ENCODE results near the gene NUDT22.

The NUDT22 gene

DNA sequence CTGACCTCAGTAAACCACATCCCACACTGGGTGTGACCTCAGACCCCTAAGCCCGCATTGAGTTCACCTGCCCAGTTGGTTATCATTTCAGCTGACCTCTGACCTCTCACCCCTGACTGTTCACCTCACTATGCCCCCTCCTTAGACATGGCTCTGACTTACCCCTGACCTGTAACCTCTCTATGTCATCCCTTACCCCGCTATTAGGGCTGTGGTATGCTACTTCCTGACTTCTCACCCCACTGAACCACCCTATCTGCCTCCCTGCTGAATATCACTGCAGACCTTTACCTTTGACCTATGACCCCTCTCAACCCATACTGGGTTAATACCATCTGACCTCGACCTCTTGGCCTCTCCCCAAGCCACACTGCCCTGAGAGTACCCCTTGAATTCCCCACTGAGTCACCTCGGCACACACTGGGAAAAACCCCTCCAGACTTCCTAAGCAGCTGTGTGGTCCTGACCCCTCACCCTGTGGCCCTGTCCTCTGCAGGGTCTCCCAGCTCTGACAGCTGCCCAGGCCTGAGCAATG is 33.5 kb downstream of the NUDT22 start:
- DNase-seq, result no peak

DNA sequence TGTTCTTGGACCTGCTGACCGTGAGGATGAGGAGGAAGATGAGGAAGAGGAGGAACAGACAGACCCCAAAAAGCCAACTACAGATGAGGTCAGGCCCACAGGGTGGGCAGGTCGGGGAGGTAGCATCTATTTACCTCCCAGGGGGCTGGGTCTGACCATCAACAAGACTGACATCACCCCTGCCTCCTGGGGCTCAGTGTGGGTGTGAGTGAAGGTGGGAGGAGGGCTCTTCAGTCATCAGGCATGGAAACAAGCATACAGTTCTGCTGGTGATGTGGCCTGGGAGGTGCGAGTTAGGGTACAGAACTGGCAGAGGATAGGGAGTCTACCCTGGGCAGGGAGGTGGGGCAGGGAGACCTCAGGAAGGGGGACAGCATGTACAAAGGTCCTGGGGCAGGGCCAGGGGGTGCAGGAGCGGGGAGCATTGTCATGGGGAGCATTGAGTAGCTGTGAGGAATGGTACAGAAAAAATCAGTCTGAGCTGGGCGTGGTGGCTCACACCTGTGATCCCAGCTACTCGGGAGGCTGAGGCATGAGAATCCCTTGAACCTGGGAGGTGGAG is 34.2 kb downstream of the NUDT22 start:
- DNase-seq, result no peak

DNA sequence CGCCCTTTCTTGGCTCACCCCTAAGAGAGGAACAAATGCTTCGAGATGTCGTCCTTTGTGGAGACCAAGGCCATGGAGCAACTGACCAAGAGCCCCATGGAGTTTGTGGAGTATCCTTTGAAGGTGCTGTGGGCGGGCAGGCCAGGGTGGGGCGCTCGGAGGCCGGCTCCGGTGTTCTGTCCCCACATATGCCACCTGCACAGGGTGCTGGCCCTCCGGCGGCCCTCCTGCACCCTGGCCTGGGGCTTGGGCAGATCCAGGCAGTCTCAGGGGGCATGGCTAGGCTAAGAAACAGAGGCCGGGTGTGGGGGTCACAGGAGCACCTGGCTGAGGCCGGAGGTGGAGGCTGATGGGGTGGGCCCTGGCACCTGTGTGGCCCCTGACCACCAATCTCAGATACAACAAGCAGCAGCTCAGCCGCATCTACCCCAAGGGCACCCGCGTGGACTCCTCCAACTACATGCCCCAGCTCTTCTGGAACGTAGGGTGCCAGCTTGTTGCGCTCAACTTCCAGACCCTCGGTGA is 35.5 kb downstream of the NUDT22 start:
- no peak for DNase-seq

DNA sequence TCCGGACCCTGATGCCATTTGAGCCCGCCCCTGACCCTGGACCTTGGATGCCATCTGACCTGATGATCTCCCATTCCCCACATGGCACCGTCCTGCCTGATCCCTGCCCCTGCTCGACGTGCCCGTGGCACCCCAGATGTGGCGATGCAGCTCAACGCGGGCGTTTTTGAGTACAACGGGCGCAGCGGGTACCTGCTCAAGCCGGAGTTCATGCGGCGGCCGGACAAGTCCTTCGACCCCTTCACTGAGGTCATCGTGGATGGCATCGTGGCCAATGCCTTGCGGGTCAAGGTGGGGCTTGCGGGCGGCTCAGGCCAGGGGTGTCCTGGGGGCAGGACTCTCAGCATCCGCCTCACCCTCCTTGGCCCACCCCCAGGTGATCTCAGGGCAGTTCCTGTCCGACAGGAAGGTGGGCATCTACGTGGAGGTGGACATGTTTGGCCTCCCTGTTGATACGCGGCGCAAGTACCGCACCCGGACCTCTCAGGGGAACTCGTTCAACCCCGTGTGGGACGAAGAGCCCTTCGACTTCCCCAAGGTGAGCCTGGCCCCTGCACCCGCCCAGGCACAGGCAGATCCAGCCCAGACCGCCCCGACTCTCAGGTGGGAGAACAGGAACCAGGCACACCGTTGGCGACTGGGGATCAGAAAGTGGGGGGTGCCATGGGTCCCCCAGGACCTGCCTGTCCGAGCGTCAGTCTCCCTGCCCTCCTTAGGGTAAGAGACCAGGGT is 36.4 kb downstream of the NUDT22 start:
- DNase-seq, result no peak

DNA sequence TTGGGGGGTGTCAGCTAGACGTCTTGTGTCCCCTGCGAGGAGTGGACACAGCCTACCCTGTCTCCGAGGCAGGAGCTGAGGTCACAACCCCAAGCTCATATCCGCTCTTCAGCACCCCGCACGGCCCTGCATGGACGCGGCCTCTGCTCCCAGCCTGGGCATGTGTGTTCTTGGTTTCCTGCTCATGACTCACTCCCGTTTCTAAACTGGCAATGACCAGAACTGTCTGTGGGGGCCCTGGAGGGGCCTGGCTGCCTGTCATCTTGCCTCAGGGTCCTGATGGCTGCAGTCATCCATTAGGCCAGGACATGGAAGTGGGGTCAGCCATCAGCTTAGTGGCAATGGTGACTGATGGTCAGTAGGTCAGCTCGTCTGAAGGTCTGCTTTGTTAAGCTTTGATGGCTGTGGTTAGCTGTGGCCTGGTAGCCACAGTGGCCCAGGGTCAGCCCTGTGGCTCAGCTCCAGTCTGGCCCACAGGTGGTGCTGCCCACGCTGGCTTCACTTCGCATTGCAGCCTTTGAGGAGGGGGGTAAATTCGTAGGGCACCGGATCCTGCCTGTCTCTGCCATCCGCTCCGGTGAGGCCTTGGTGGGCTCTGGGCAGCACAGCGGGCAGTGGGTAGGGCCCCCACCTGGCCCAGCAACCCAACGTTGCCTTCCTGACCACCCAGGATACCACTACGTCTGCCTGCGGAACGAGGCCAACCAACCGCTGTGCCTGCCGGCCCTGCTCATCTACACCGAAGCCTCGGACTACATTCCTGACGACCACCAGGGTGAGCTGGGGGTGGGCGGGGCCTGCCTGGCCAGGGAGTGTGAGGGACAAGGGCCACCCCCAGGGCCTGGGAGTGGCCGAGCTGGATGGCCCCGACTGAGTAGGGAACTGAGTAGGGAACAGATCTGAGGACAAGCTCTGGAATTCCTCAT is 37.2 kb downstream of the NUDT22 start:
- no peak for DNase-seq

DNA sequence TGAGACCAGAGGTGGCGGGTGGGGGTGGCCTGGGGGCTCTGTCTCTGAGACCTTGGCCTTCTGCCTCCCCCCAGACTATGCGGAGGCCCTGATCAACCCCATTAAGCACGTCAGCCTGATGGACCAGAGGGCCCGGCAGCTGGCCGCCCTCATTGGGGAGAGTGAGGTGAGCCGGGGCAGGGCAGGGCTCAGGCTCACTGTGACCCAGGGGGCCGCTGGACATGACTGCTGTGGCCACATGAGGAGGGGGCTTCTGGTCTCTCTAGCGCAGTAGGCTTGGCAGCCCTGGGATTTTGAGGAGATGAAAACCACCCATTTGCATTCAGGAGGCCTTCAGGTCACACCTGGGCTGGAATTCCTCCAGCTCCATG is 37.9 kb downstream of the NUDT22 start:
- no peak for DNase-seq

DNA sequence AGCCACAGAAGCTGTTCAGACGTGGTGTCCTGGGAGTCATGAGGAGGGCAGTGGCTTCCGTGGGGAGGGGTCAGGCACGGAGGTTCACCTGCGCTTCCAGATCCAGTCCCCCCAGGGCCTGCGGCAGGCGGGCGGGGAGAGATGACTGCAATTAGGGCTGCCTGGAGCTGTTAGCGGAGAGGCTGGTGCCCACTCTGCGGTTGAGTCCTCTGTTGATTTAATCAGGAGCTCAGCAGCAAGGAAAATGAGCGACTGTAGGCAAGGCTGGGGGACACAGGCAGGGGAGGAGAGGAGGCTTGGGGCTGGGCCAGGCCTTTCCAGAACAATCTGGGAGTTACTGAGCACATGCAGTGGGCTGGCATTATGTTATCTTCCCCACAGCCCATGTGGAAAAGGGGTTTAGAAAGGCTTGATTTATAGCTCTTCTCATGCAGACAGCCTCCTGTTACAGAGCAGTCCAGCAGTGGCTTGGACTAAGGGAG is 38.3 kb downstream of the NUDT22 start:
- DNase-seq, result no peak

DNA sequence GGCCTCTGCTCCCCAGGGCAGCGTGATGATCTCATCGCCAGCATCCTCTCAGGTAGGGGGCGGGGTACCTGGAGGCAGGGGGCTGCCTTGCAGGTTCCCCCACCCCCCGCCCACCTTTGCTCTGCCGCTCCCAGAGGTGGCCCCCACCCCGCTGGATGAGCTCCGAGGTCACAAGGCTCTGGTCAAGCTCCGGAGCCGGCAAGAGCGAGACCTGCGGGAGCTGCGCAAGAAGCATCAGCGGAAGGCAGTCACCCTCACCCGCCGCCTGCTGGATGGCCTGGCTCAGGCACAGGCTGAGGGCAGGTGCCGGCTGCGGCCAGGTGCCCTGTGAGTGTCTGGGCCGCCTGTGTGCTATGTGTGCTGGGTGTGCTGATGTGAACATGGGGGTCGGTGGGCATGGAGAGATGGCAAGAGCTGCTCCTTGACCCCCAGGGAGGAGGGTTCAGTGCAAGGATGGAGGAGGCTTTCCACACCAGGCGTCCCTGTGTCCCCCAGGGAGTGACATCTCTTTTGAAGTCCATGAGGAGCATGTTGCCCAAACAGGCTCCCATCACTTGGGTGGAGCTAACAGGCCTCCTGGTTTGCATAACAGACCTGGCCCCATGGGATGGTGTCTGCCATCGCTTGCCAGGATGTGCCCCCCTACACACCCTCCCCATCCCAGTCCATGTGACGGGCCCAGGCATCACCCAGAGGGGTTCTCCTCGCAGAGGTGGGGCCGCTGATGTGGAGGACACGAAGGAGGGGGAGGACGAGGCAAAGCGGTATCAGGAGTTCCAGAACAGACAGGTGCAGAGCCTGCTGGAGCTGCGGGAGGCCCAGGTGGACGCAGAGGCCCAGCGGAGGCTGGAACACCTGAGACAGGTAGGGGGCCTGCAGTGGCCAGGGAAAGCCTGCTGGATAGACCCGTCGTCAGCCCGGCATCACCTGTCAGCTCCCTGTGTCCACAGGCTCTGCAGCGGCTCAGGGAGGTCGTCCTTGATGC is 39.4 kb downstream of the NUDT22 start:
- DNase-seq, result no peak

DNA sequence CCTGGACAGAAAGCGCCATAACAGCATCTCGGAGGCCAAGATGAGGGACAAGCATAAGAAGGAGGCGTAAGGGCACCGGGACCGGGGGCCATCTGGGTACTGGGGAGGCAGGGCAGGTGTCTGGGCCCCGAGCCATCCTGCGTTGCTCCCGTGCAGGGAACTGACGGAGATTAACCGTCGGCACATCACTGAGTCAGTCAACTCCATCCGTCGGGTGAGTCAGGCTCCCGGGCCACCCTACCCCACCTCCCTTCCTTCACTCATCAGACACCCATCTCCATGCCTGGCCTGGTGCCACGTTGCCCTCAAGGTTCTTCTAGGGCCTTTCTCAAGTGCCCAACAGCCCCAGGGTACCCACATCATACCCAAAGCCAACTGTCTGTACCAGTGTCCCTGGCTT is 40.3 kb downstream of the NUDT22 start:
- DNase-seq, result no peak

DNA sequence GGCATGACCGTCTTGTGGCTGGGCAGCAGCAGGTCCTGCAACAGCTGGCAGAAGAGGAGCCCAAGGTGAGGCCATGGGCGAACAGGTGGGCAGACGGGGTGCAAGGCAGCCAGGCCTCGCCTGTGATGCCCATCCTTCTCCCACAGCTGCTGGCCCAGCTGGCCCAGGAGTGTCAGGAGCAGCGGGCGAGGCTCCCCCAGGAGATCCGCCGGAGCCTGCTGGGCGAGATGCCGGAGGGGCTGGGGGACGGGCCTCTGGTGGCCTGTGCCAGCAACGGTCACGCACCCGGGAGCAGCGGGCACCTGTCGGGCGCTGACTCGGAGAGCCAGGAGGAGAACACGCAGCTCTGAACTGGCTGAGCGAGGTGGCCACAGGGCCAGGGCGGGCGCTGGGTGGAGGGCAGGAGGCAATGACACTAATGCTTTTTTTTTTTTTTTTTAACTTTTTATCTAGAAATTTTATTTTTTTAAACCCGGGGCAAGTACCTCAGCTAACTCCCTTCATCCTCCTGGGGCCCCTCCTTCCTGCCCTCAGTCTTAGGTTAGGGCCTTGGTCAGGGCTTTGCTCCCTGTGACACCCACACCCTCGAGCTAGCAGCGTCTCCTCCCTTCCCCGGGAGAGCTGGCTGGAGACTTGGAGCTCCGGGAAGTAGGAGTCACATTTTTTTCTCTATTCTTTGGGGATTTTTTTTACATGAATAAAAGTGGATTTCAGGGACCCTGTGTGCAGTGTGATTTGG is 41.3 kb downstream of the NUDT22 start:
- no peak for DNase-seq

DNA sequence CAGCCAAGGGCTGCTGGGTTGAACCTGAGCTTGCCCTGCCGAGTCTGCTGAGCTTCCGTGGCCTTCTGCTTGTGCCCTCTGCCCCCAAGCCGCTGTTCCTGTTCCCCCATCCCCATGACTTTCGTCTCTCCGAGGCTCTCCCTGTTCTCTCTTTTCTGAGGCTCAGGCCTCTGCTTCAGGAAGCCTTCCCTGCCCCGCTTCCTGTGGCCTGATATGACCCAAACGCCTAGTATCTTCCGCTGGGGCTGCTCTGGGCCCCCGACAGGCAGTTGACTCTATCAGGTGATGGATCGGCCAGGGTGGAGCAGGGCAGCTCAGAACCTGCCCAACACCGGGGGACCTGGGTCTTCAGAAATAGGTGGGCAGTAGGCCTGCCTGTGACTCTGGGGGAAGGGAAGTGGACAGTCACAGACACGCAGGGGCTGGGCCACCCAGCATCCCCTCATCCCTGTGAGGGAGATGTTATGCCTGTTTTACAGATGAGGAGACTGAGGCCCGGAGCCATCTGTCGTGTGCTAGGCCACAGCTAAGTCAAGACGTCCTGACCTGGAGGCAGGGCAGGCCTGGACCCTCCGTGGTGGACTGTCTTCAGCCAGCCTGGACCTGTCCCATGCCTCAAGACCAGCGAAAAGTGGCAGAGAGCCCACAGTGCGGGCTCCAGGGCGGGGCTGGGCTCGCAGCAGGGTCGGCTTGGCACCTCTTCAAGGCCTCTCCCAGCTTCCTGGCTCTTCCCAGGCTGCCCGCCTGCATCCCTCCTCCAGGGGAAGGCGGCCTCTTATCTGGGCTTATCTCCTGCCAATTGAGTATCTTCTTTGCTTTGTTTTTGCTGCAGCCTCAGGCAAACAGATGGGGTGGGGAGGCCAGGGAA is 42.2 kb downstream of the NUDT22 start:
- DNase-seq, result no peak

DNA sequence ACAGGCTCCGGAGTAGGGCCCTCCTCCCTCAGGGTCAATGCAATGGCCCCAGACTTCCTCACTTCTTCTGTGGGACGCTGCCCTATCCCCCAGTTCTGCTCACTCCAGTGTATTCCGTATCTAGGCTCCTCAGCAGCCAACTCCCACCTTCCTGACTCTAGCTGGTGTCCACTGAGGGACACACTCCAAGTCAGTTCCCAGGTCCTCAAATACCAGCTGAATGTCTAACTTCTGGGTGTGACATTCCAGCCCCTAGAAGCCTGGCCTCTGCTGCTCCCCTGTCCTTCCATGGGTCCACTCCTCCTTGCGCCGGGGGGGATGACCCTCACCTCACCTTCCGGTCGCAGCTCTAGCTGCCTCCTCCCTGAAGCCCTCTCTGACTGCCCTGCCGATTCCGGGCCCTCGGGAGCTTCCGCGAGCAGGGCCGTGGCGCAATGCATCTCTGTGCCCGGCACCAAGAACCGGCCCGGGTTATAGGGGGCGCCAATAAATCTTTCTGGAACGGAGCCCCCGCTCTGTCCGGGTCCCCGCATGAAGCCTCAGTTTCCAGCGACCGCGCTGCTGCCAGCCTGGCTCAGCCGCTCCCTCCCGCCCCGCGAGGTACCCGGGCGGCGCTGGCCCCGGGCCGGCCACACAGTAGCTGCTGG is 42.9 kb downstream of the NUDT22 start:
- DNase-seq, result no peak

DNA sequence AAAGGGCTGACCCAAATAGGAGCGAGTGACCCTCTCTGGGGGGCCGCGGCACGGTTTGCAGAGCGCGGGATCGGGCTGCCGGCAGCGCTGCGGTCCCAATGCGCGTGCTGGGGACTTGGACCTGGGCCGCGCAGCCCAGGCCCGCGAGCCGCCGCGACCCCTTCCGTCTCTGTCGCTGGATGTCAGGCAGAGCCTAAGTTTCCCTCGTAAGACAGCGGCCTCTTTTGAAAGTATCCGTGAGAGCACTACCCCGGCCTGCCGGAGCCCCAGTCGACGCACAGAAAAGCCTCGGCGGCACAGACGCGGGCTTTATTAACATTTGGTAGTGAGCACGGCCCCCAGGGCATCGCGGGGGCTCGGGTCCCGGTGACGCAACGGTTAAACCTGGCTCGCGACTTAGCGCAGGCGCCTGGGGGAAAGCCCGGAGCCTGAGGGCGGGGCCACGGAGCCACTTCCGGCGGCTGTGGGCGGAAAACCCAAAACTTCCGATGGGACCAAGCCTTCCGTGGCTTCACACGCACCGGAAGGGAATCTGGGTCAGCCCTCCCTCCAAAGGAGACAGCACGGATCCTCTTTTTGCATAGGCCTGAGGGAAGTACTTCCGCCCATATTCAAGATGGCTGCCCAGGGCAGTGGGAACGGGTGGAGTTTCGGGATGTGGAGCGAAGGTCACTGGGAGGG is 43.6 kb downstream of the NUDT22 start:
- peak; percentile 98 for DNase-seq

DNA sequence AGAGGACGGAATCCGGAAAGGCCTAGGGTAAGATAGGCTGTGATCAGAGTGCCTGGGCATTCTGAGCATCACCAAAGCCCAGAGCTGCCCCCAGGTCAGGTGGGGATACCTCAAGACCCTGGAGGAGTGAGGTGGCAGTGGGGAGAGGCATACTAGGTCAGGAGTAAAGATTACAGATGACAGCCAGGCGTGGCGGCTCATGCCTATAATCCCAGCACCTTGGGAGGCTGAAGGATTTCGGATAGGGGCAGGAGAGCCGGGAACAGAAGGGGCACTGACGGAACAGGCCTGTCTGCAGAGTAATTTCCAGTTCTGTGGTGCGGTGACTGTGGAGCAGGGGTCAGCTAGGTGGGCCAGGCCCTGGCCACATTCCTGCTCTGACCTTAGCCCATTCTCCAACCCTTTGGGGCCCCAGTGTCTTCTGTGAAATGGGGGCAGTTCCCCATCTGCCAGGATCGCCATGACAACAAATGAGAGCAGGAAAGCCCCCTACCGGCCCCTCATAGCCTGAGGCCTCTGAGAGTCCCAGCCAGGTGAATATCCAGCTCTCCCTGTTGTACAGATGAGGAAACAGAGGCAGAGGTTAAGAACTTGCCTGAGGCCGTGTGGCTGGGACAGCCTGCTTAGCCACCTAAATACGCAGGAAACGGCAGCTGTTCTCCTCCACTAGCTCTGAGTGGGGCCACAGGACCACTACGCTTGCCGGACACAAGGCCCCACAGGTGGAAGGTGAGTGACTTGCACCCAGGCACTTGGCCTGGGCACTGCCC is 49.1 kb downstream of the NUDT22 start:
- no peak for DNase-seq

DNA sequence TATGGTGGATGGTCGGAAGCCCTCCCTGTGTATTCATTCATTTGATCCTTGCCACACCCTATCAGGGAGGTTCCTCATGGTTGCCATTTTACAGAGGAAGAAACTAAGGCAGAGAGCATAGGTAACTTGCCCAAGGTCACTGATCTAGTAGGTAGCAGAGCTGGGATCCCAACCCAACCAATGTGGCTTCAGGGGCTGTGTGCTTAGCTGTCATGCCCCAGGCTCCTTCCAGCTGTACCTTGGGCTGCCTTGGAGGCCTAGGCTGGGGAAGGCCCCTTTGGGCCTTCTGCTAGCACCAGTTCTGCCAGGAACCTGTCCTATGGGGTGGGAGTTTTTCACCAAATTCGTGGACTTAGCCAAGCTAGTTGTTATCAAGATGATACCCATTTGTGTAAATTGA is 49.8 kb downstream of the NUDT22 start:
- no peak for DNase-seq

DNA sequence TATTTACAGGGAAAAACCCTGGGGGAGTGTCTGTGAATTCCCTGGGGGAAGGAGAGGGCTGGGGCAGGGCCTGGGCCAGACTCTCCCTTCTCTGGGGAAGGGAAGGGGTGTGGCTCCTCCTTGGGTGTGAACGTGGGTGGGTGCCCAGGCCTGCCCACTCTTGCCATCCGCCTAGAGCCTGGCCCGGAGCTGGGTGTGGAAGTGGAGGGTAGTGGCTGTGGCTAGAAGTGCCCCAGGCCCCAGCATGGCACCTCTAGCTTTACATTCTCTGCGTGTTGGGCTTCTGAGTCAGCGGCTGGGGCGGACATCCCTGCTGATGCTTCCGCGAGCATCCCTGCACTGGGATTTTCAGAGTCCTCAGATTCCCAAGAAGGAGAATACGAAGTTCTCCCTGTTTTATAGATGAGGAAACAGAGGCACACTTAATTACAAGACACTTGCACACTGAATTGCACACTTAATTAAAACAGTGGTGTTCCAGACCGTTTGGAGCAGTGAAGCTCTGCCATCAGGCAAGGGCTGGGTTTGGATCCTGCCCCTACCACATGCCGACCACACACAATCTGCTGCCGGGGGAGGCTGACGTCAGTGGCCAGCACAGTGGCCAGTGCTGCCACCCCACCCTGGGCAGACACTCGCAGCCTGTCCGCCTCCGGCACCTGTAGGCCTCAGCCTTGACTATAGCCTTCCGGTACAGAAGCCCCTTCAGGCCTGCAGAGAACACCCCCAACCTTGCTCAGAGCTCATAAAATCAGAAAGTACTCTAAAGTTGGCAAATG is 50.8 kb downstream of the NUDT22 start:
- DNase-seq, result no peak

DNA sequence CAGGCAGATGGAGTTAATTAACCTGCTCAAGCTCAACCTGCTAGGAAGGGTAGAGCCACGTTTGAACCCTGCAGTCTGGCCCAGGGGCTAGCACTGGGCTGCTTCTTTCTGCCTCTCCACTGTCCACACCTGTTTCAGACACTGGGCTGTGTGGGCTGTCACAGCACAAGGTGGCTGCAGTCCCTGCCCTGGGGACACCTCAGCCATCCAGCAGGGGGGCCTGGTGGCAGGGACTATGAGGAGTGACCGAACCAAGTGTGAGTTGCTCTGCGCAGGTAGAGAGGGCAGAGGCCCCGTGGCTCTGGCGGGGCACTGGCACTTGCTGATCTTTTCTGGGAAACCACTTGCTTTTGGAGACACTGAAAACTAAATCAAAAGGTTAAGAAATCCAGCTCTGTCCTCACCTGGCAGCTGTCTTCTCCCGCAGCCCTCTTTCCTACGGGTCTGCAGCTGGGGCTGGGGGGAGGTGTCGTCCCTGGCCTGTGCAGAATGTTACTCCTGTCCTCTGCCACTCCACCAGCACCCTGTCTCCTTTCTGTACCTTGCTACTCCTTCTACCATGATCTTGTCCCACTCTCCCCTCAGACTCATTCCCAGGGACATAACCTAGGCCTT is 52.6 kb downstream of the NUDT22 start:
- DNase-seq, result no peak
